Common myeloid progenitor, CD34-positive (primary cell): ENCODE results near the gene RIT2.

Experiments
- CTCF ChIA-PET: fragments of 350-600 bp; sonication (Branson Sonifier 250); formaldehyde crosslinking; loops from one replicate; lab custom pipeline; 2021; ENCODE audit warnings: antibody characterized with exemption; lab: Charles Lee
- POLR2A ChIA-PET: fragments of 350-600 bp; sonication (Branson Sonifier 250); formaldehyde crosslinking; loops from one replicate; lab custom pipeline; 2021; ENCODE audit warnings: antibody characterized with exemption; lab: Charles Lee
- DNase-seq, 3 donors: peaks; one replicate each; pipeline versions ENCODE4 v3.0.0 to v3.0.0-alpha.2; 2013
- H3K27ac ChIP-seq, 2 experiments: 1 replicate in 1 of 2; 2 replicates in 1 of 2; pipeline ENCODE4 v1.7.0; 2013; ENCODE audit warnings: inconsistent platforms in 2 of 2, low read length in 2 of 2, mild to moderate bottlenecking in 2 of 2, low read depth in 1 of 2, moderate library complexity in 1 of 2; ENCODE audit not compliant: severe bottlenecking in 2 of 2, insufficient read depth in 1 of 2, poor library complexity in 1 of 2
- H3K27me3 ChIP-seq, 5 experiments: replicated peaks in 2 of 5; 1 replicate in 3 of 5; 2 replicates in 2 of 5; pipeline versions ENCODE4 v1.6.1 to v1.7.0; 2013; ENCODE audit warnings: low read length in 4 of 5, mild to moderate bottlenecking in 2 of 5, moderate library complexity in 2 of 5, inconsistent platforms in 1 of 5; ENCODE audit not compliant: insufficient read depth in 5 of 5, control insufficient read depth in 4 of 5
- H3K36me3 ChIP-seq, 4 experiments: 1 replicate in 2 of 4; 2 replicates in 2 of 4; pipeline versions ENCODE4 v1.6.1 to v1.7.0; 2013; ENCODE audit warnings: low read length in 3 of 4, control low read depth in 1 of 4, mild to moderate bottlenecking in 1 of 4; ENCODE audit not compliant: control insufficient read depth in 4 of 4, insufficient read depth in 4 of 4
- H3K4me1 ChIP-seq, 4 experiments: 1 replicate in 3 of 4; 2 replicates in 1 of 4; pipeline versions ENCODE4 v1.6.1 to v1.7.1; 2013; ENCODE audit warnings: low read length in 3 of 4, mild to moderate bottlenecking in 3 of 4, control low read depth in 1 of 4, inconsistent platforms in 1 of 4, moderate library complexity in 1 of 4; ENCODE audit not compliant: control insufficient read depth in 4 of 4, insufficient read depth in 4 of 4; ENCODE audit errors: control extremely low read depth in 1 of 4
- H3K4me3 ChIP-seq, 7 experiments: 1 replicate in 4 of 7; 2 replicates in 3 of 7; pipeline versions ENCODE4 v1.5.1 to v1.7.0; 2013; ENCODE audit warnings: mild to moderate bottlenecking in 7 of 7, low read length in 6 of 7, moderate library complexity in 6 of 7, inconsistent platforms in 2 of 7, low read depth in 2 of 7, control low read depth in 1 of 7; ENCODE audit not compliant: insufficient read depth in 4 of 7, control insufficient read depth in 1 of 7; ENCODE audit errors: extremely low read depth in 1 of 7
- H3K9me3 ChIP-seq, 5 experiments: 1 replicate in 4 of 5; 2 replicates in 1 of 5; pipeline versions ENCODE4 v1.6.1 to v1.7.1; 2013; ENCODE audit warnings: low read length in 4 of 5, mild to moderate bottlenecking in 2 of 5, inconsistent platforms in 1 of 5, low read depth in 1 of 5, moderate library complexity in 1 of 5; ENCODE audit not compliant: control insufficient read depth in 4 of 5, insufficient read depth in 2 of 5; ENCODE audit errors: control extremely low read depth in 1 of 5
- WGBS: methylation state at CpG from one replicate; pipeline ENCODE4 v1.1.5; 2013; ENCODE audit not compliant: insufficient coverage; 5-methylcytosine and 5-hydroxymethylcytosine counted together

The RIT2 gene

DNA sequence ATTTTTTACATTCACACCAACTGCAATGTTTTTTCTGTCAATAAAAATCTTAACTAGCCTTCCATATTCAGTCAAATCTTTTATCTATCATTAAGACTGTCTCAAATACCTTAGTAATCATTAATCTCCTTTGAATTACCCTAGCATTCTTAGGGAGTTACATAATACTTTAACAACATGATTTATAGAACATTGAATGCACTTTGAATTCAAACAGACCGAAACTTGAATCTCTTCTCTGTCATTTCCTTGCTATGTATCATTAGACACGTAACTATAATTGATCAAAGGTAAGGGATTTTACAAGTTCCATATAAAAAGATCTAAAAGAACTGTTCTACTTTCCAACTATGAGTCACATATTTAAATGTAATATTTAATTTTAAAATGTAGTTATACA, 330.9 kb downstream of the RIT2 start:
- DNase-seq: no peak
- no peaks in the 10 kb centered on the region for H3K36me3 ChIP-seq
- no peak overlapping the region for H3K4me3 ChIP-seq
- no peak overlapping the region for H3K27ac ChIP-seq
- H3K4me1 ChIP-seq: no peaks in the 10 kb centered on the region
- POLR2A ChIA-PET: no interaction called here
- no peaks in the 10 kb centered on the region for H3K27me3 ChIP-seq
- CTCF ChIA-PET: no interaction called here
- H3K9me3 ChIP-seq: no peaks in the 10 kb centered on the region
- no CpG with 5 or more reads among the region's 2 CpGs for WGBS

DNA sequence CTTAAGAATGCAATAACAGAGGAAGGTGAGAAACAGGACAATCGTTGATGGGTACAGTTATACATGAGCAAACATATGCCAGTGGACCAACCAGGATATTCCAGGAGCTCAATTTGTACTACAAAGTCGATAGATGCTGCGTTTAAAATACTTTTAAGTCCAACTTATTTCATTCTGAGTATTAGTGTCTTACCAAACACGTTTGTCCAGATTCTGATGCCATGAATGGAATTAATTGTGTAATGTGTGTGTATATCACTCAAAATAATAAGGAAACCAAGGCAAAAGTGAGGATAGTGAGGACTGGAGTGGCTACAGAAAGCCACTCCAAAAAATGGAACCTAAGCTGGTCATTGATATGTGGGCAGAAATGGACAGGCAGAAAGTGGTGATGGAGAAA, 332.6 kb downstream of the RIT2 start:
- DNase-seq: no peak
- 89% methylated on average over 1 of the region's 4 CpGs for WGBS
- Histone ChIP-seq H3K4me3 (no peak overlapping the region), H3K27me3 (no peaks in the 10 kb centered on the region), H3K4me1 (no peaks in the 10 kb centered on the region), H3K9me3 (no peaks in the 10 kb centered on the region), H3K36me3 (no peaks in the 10 kb centered on the region), H3K27ac (no peak overlapping the region)
- POLR2A ChIA-PET: no interaction called here
- CTCF ChIA-PET: no interaction called here

DNA sequence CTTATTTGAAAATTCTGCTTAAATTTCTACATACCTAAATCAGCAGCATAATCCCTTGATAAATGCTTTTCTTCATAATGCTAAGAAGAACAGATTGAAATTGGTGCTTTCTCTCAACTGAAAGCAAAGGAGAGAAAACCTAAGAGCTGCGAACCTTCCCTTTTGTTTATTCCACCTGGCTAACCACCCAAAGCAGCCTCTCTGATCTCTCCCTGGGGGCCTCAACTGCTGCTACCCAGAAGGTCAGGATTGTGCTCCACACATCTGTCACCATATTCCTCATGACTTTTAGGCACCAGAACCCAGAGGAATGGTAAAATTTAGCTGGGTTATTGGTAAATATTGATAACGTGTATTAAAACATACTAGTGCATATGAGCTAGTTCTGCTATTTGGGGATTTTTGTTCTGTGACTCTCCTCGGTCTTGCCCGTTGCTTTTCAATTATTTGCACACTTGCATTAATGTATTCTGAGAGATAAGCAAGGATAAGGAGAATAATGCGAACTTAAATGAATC, 334.1 kb downstream of the RIT2 start:
- 92% methylated on average over 4 of the region's 5 CpGs for WGBS
- CTCF ChIA-PET: no interaction called here

DNA sequence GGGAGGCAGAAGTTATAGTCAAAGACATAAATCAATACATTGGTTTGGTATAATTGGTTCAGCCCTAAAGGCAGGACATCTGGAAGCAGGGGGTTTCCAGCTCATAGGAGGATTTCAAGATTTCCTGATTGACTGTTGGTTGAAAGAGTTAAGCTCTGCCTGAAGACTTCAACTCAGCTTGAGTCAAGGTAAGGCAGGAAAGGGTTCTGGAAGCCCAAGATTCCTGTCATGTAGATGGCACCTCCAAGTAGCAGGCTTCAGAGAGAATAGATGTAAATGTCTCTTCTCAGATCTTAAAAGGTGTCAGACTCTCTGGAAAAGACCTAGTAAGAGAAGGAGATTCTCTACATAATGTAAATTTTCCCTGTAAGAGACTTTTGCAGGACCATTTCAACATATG, 335.3 kb downstream of the RIT2 start:
- Histone ChIP-seq H3K36me3 (no peaks in the 10 kb centered on the region), H3K9me3 (no peaks in the 10 kb centered on the region), H3K4me3 (no peak overlapping the region), H3K27me3 (no peaks in the 10 kb centered on the region), H3K4me1 (no peaks in the 10 kb centered on the region), H3K27ac (no peak overlapping the region)
- ChIA-PET CTCF (interaction anchor here (0.6 kb wide), 1 partner anchor 528 kb away, joined by 3 read pairs; no protein-coding TSS in a partner anchor), POLR2A (no interaction called here)
- no peak for DNase-seq

More for the DNA sequence above, 334.1 kb downstream of the RIT2 start:
- no peaks in the 10 kb centered on the region for H3K27me3 ChIP-seq
- no peak overlapping the region for H3K4me3 ChIP-seq
- no peaks in the 10 kb centered on the region for H3K9me3 ChIP-seq
- POLR2A ChIA-PET: no interaction called here
- no peak overlapping the region for H3K27ac ChIP-seq
- DNase-seq: no peak
- no peaks in the 10 kb centered on the region for H3K36me3 ChIP-seq
- H3K4me1 ChIP-seq: no peaks in the 10 kb centered on the region

DNA sequence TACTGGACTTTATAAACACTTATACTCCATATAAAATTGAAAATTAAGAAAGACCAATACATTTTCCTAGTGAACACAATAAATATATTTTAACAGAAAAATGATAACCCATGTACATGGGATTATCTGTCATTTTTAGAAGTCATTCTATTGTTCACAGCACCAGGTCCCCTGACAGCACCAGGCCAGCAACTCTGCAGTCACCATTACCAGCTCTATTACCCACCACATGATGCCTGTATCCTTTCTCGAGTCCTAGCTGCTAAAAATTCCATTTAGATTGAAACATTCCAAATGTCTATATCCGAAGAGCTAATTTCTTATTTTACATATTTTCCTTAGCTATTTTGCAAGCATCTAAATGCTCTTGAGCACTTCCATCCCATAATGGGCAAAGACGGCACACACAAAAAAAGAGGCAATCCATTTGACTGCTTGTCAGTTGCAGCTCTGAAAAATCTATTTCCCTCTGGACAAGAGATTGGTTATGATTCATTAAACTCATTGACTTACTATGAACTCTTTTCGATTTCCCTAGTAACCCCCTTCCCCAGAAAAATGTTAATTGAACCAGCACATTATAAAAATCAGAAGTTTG, 336.9 kb downstream of the RIT2 start:
- Histone ChIP-seq H3K4me1 (no peaks in the 10 kb centered on the region), H3K36me3 (no peaks in the 10 kb centered on the region), H3K9me3 (no peaks in the 10 kb centered on the region), H3K27ac (no peak overlapping the region), H3K27me3 (no peaks in the 10 kb centered on the region), H3K4me3 (no peak overlapping the region)
- DNase-seq: no peak
- ChIA-PET CTCF (no interaction called here), POLR2A (no interaction called here)
- 79% methylated on average over 3 of the region's 4 CpGs for WGBS

DNA sequence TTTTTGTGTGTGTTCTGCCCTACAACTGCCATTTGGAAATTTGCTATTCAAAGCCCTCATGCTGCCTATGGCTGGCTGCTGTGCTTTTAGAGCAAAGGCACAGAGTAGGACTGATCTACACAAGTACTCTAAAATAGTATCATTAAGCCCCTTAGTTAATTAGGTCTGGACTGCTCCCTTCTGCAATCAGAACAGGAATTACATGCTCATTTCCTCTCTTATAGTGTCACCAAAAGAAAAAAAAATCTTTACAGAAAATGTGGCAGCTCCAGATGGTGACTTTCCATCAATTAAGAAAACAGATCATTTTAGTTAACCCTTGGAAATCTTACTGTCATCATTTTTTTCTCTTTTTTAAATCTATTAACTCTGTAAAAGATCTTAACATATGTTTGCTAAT, 337.5 kb downstream of the RIT2 start:
- DNase-seq: no peak
- H3K9me3 ChIP-seq: no peaks in the 10 kb centered on the region
- H3K4me1 ChIP-seq: no peaks in the 10 kb centered on the region
- no peaks in the 10 kb centered on the region for H3K27me3 ChIP-seq
- ChIA-PET CTCF (no interaction called here), POLR2A (no interaction called here)
- no peak overlapping the region for H3K27ac ChIP-seq
- H3K36me3 ChIP-seq: no peaks in the 10 kb centered on the region
- no peak overlapping the region for H3K4me3 ChIP-seq

DNA sequence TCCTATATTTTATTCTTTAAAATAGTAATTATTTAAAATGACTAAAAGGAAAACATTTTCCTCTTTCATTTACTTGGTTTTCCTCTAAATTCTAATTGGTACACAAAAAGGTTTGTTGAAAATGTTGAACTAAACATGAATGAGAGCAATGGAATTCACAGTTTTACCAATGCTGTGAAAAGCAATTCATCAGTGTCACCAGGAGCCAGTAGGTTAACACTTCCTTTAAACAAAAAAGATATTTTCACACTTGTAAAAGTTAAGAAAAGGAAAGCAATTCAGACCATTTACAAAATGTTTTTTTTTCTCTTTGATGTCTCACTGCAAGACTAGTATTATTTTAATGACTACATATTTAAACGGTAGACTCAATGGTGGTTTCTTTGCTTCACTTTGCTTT, 341.6 kb downstream of the RIT2 start:
- Histone ChIP-seq H3K36me3 (no peaks in the 10 kb centered on the region), H3K4me3 (no peak overlapping the region), H3K27me3 (no peaks in the 10 kb centered on the region), H3K4me1 (no peaks in the 10 kb centered on the region), H3K27ac (no peak overlapping the region), H3K9me3 (no peaks in the 10 kb centered on the region)
- no CpG with 5 or more reads among the region's 1 CpG for WGBS
- no peak for DNase-seq
- CTCF ChIA-PET: no interaction called here
- POLR2A ChIA-PET: no interaction called here
